Measurements from ENCODE around the gene CDK16.
A peak's percentile ranks its signal among the peaks of the same experiment; 100 is the strongest.

Gene CDK16

GRCh38 chrX:47178337-47178736 lies 40.1 kb upstream of the CDK16 start:
- peaks cover 97% of the 10 kb centered on the region for H3K36me3 Mint-ChIP-seq (ENCODE audit: low read depth)
- no peaks in the 10 kb centered on the region for H3K27me3 Mint-ChIP-seq
- H3K27ac Mint-ChIP-seq: no peak overlapping the region
- H3K4me1 Mint-ChIP-seq (ENCODE audit: low read depth): no peaks in the 10 kb centered on the region
- H3K9me3 Mint-ChIP-seq: no peaks in the 10 kb centered on the region
- H3K4me3 Mint-ChIP-seq: no peak overlapping the region
- intact Hi-C loops (cut with micrococcal nuclease): no loop called here

- Mint-ChIP-seq H3K4me3 (no peak overlapping the region), H3K27ac (no peak overlapping the region), H3K36me3 (ENCODE audit: low read depth) (peaks cover 95% of the 10 kb centered on the region), H3K9me3 (no peaks in the 10 kb centered on the region), H3K4me1 (ENCODE audit: low read depth) (no peaks in the 10 kb centered on the region), H3K27me3 (no peaks in the 10 kb centered on the region)
- intact Hi-C loops (cut with micrococcal nuclease): no loop called here
These were observed 39.1 kb upstream of the CDK16 start for GRCh38 chrX:47179221-47179927.

- intact Hi-C loops (cut with micrococcal nuclease): no loop called here
- H3K4me3 Mint-ChIP-seq: no peak overlapping the region
- H3K27ac Mint-ChIP-seq: no peak overlapping the region
- no peaks in the 10 kb centered on the region for H3K4me1 Mint-ChIP-seq (ENCODE audit: low read depth)
- peaks cover 95% of the 10 kb centered on the region for H3K36me3 Mint-ChIP-seq (ENCODE audit: low read depth)
- H3K27me3 Mint-ChIP-seq: no peaks in the 10 kb centered on the region
- no peaks in the 10 kb centered on the region for H3K9me3 Mint-ChIP-seq
These were observed 38.6 kb upstream of the CDK16 start for GRCh38 chrX:47179928-47180255.

- Mint-ChIP-seq H3K27me3 (no peaks in the 10 kb centered on the region), H3K9me3 (no peaks in the 10 kb centered on the region), H3K36me3 (ENCODE audit: low read depth) (peaks cover 95% of the 10 kb centered on the region), H3K4me3 (no peak overlapping the region), H3K27ac (no peak overlapping the region), H3K4me1 (ENCODE audit: low read depth) (no peaks in the 10 kb centered on the region)
- intact Hi-C loops (cut with micrococcal nuclease): no loop called here
These were observed 38.1 kb upstream of the CDK16 start for GRCh38 chrX:47180346-47180745.

GRCh38 chrX:47181301-47181700 lies 37.2 kb upstream of the CDK16 start:
- no peaks in the 10 kb centered on the region for H3K4me1 Mint-ChIP-seq (ENCODE audit: low read depth)
- no peak overlapping the region for H3K27ac Mint-ChIP-seq
- H3K27me3 Mint-ChIP-seq: no peaks in the 10 kb centered on the region
- no peak overlapping the region for H3K4me3 Mint-ChIP-seq
- H3K36me3 Mint-ChIP-seq (ENCODE audit: low read depth): peaks cover 95% of the 10 kb centered on the region
- intact Hi-C loops (cut with micrococcal nuclease): no loop called here
- H3K9me3 Mint-ChIP-seq: no peaks in the 10 kb centered on the region

GRCh38 chrX:47182106-47182700 lies 36.3 kb upstream of the CDK16 start:
- H3K9me3 Mint-ChIP-seq: no peaks in the 10 kb centered on the region
- peaks cover 95% of the 10 kb centered on the region for H3K36me3 Mint-ChIP-seq (ENCODE audit: low read depth)
- intact Hi-C loops (cut with micrococcal nuclease): no loop called here
- H3K4me1 Mint-ChIP-seq (ENCODE audit: low read depth): no peaks in the 10 kb centered on the region
- no peak overlapping the region for H3K27ac Mint-ChIP-seq
- no peaks in the 10 kb centered on the region for H3K27me3 Mint-ChIP-seq
- no peak overlapping the region for H3K4me3 Mint-ChIP-seq

GRCh38 chrX:47184486-47184885 lies 34.0 kb upstream of the CDK16 start:
- no peak overlapping the region for H3K27ac Mint-ChIP-seq
- no peaks in the 10 kb centered on the region for H3K9me3 Mint-ChIP-seq
- H3K4me1 Mint-ChIP-seq (ENCODE audit: low read depth): no peaks in the 10 kb centered on the region
- no peak overlapping the region for H3K4me3 Mint-ChIP-seq
- peaks cover 76% of the 10 kb centered on the region for H3K36me3 Mint-ChIP-seq (ENCODE audit: low read depth)
- intact Hi-C loops (cut with micrococcal nuclease): no loop called here
- H3K27me3 Mint-ChIP-seq: no peaks in the 10 kb centered on the region

- no peak overlapping the region for H3K4me3 Mint-ChIP-seq
- peaks cover under 1% of the 10 kb centered on the region for H3K4me1 Mint-ChIP-seq (ENCODE audit: low read depth)
- H3K9me3 Mint-ChIP-seq: no peaks in the 10 kb centered on the region
- H3K27ac Mint-ChIP-seq: no peak overlapping the region
- intact Hi-C loops (cut with micrococcal nuclease): no loop called here
- no peaks in the 10 kb centered on the region for H3K27me3 Mint-ChIP-seq
- peaks cover 70% of the 10 kb centered on the region for H3K36me3 Mint-ChIP-seq (ENCODE audit: low read depth)
These were observed 33.2 kb upstream of the CDK16 start for GRCh38 chrX:47185241-47185640.

- Mint-ChIP-seq H3K27ac (no peak overlapping the region), H3K9me3 (no peaks in the 10 kb centered on the region), H3K36me3 (ENCODE audit: low read depth) (peaks cover 67% of the 10 kb centered on the region), H3K4me3 (no peak overlapping the region), H3K27me3 (no peaks in the 10 kb centered on the region), H3K4me1 (ENCODE audit: low read depth) (peaks cover 10% of the 10 kb centered on the region)
- intact Hi-C loops (cut with micrococcal nuclease): no loop called here
These were observed 32.3 kb upstream of the CDK16 start for GRCh38 chrX:47186096-47186740.

- Mint-ChIP-seq H3K4me3 (no peak overlapping the region), H3K4me1 (ENCODE audit: low read depth) (peaks cover 10% of the 10 kb centered on the region), H3K36me3 (ENCODE audit: low read depth) (peaks cover 57% of the 10 kb centered on the region), H3K27ac (no peak overlapping the region), H3K9me3 (no peaks in the 10 kb centered on the region), H3K27me3 (no peaks in the 10 kb centered on the region)
- intact Hi-C loops (cut with micrococcal nuclease): no loop called here
These were observed 31.3 kb upstream of the CDK16 start for GRCh38 chrX:47187106-47187677.

- Mint-ChIP-seq H3K4me1 (ENCODE audit: low read depth) (peaks cover 18% of the 10 kb centered on the region), H3K27me3 (no peaks in the 10 kb centered on the region), H3K4me3 (no peak overlapping the region), H3K27ac (no peak overlapping the region), H3K36me3 (ENCODE audit: low read depth) (peaks cover 49% of the 10 kb centered on the region), H3K9me3 (no peaks in the 10 kb centered on the region)
- intact Hi-C loops (cut with micrococcal nuclease): loop anchor here (5.0 to 10.0 kb wide), 2 partner anchors 125 to 837 kb away; no protein-coding TSS in a partner anchor
These were observed 28.6 kb upstream of the CDK16 start for GRCh38 chrX:47189906-47190305.

- Mint-ChIP-seq H3K27ac (peak overlapping the region; percentile 89), H3K9me3 (no peaks in the 10 kb centered on the region), H3K27me3 (no peaks in the 10 kb centered on the region), H3K4me3 (peak overlapping the region; percentile 95), H3K36me3 (ENCODE audit: low read depth) (peaks cover 49% of the 10 kb centered on the region), H3K4me1 (ENCODE audit: low read depth) (peaks cover 25% of the 10 kb centered on the region)
- intact Hi-C loops (cut with micrococcal nuclease): loop anchor here (5.0 to 10.0 kb wide), 2 partner anchors 124 to 837 kb away; no protein-coding TSS in a partner anchor
These were observed 27.8 kb upstream of the CDK16 start for GRCh38 chrX:47190445-47191269.

GRCh38 chrX:47191331-47191730 lies 27.1 kb upstream of the CDK16 start:
- Mint-ChIP-seq H3K4me1 (ENCODE audit: low read depth) (peaks cover 32% of the 10 kb centered on the region), H3K27me3 (no peaks in the 10 kb centered on the region)

More at GRCh38 chrX:47191331-47191730, 27.1 kb upstream of the CDK16 start:
- Mint-ChIP-seq H3K36me3 (ENCODE audit: low read depth) (peaks cover 49% of the 10 kb centered on the region), H3K9me3 (no peaks in the 10 kb centered on the region), H3K4me3 (peak overlapping the region; percentile 95), H3K27ac (peak overlapping the region; percentile 89)
- intact Hi-C loops (cut with micrococcal nuclease): loop anchor here (5.0 to 10.0 kb wide), 2 partner anchors 123 to 836 kb away; no protein-coding TSS in a partner anchor
